Peyer's patch (tissue), 4 donors: Measurements from ENCODE around the gene MIF. TPM values are rescaled to one million over a fixed set of nuclear protein-coding genes. Genes with fewer than 3 reads are reported as not detected.

Experiments
- DNase-seq, 3 donors: peaks; one replicate each; pipeline ENCODE4 v3.0.0-alpha.2; 2017 to 2019
- H3K27ac ChIP-seq, 4 donors: fragments of 200-600 bp; sonication (generic); one replicate each; pipeline ENCODE4 v1.5.1; 2016 to 2019
- H3K27me3 ChIP-seq, 2 donors: fragments of 200-600 bp; sonication (generic); one replicate each; pipeline ENCODE4 v1.5.1; 2019
- H3K36me3 ChIP-seq, 3 donors: fragments of 200-600 bp; sonication (generic); one replicate each; pipeline ENCODE4 v1.5.1; 2016 to 2019
- H3K4me1 ChIP-seq, 4 donors: fragments of 200-600 bp; sonication (generic); one replicate each; pipeline ENCODE4 v1.5.1; 2016 to 2019
- H3K4me3 ChIP-seq, 4 donors: fragments of 200-600 bp; sonication (generic); 1 replicate in 3 of 4; 2 replicates in 1 of 4; pipeline ENCODE4 v1.5.1; 2016 to 2019; ENCODE audit warnings: mild to moderate bottlenecking in 1 of 4
- H3K9me3 ChIP-seq, 4 donors: fragments of 200-600 bp; sonication (generic); one replicate each; pipeline ENCODE4 v1.5.1; 2016 to 2019; ENCODE audit warnings: mild to moderate bottlenecking in 1 of 4
- POLR2A ChIP-seq, 2 donors: fragments of 450-650 bp; IDR thresholded peaks; one replicate each; pipeline ENCODE4 v1.5.1; 2017; ENCODE audit warnings: antibody characterized with exemption in 2 of 2, mild to moderate bottlenecking in 2 of 2, moderate library complexity in 2 of 2
- total RNA-seq, 4 donors: library from RNA; depleted of rRNA; stranded (reverse); fragments of >200 nt; gene quantifications; one replicate each; pipeline ENCODE4 v1.1.0, GENCODE V29; 2016
- TF ChIP-seq, protein P1 (sequence below), 6 experiments: fragments of 450-650 bp in 4 of 6; fragments of 200-600 bp in 2 of 6; sonication (generic) in 1 of 6; IDR thresholded peaks; one replicate each; pipeline ENCODE4 v1.5.1; 2017 to 2019; ENCODE audit warnings: antibody characterized with exemption in 6 of 6, mild to moderate bottlenecking in 3 of 6, moderate library complexity in 1 of 6

The MIF gene
- total RNA-seq, 4 donors from 2014 or later: 97.9 to 206 (median 151) TPM

DNA sequence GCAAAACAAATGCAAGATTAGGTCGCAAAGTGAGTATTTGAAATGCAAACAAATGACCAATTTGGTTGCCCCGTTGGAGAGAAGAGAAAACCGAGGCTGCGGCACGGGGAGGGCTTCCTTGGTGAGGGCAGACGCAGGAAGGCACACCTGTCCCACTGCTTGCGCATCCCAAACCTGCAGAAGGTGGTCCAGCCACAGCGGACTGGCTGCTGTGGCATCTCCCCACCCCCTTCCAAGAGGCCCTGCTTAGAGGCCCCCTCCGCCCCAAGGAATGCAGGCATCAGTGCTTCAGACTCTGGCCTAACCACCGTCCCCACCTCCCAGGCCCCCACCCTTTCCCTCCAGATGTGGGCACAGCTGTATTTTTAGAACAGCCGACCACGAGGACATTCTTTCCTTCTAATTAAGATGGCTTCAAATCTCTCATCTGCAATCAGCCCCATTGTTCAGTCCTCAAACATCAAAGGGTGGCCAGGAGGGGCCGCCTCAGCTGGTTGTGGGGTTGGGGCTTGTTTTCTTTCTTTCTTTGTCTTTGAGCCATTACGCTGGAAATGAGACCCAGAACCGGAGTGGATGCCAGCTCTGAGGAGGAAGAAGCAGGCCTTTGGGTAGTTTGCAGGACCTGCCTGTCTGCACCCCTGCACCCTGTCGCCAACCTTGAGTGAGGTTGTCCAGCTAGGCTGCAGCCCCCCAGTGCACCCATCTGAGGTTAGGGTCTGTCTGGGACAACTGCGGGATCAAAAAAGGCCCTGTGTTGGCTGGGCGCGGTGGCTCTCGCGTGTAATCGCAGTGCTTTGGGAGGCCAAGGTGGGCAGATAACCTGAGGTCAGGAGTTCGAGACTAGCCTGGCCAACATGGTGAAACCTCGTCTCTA, 46.0 kb upstream of the MIF start:
- Histone ChIP-seq H3K27me3 (no peaks in the 10 kb centered on the region), H3K4me3 (no peak overlapping the region), H3K36me3 (no peaks in the 10 kb centered on the region), H3K27ac (peak overlapping the region in 1 of 4 donors; percentile 79), H3K4me1 (peaks cover 2 to 46% (median 27%) of the 10 kb centered on the region in 4 donors), H3K9me3 (no peaks in the 10 kb centered on the region)
- DNase-seq: peak in 2 of 3 donors; percentile 64 to 68
- TF ChIP-seq, protein P1, sequence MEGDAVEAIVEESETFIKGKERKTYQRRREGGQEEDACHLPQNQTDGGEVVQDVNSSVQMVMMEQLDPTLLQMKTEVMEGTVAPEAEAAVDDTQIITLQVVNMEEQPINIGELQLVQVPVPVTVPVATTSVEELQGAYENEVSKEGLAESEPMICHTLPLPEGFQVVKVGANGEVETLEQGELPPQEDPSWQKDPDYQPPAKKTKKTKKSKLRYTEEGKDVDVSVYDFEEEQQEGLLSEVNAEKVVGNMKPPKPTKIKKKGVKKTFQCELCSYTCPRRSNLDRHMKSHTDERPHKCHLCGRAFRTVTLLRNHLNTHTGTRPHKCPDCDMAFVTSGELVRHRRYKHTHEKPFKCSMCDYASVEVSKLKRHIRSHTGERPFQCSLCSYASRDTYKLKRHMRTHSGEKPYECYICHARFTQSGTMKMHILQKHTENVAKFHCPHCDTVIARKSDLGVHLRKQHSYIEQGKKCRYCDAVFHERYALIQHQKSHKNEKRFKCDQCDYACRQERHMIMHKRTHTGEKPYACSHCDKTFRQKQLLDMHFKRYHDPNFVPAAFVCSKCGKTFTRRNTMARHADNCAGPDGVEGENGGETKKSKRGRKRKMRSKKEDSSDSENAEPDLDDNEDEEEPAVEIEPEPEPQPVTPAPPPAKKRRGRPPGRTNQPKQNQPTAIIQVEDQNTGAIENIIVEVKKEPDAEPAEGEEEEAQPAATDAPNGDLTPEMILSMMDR (IDR thresholded peaks at IDR 0.05): no peak
- no peak for TF ChIP-seq POLR2A (IDR thresholded peaks at IDR 0.05)

DNA sequence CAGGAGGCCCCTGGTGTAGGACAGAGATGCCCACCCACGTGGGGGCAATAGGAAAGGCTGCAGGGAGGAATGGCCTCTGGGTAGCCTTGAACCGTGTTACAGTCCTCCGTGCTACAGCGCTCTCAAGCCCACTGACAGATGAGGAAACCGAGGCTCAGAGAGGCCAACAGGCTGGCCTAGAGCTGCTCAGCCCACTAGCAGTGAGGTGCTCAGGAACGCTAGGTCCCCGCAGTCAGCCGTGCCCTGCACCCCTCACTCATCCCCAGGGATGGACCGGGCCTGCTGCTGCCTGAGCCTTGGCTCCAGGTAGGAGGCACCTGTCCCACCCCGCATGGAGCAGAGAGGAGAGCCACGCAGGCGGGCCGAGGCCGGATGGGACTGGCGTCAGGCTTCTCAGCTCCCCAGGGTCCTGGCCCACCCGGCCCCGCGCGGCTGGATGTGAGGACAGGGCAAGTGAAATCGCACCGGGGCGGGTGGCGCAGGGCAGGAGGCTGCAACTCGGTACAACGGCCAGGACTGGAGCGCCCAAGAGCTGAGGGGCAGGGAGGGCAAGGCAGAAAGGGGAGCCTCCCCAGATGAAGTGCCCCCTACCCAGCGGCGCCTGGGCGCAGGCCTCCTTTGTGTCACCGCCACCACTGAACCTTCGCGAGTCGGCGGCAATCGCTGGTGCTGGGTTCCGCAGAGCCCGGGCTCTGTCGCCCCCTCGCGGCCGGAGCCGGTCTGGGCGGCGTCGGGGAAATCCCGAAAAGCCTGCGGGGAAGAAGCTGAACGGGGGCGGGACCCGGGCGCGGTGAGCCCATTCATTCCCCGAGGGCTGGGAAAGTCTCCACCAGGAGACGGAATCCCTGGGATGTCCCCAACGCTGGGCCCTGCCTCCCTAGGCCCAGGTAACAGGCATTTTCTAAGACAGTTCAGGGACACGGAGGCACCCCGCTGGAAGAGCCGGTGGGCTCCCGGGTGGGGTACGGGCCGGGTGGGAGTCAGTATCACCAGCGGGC, 44.9 kb upstream of the MIF start:
- Histone ChIP-seq H3K4me1 (peaks cover 2 to 36% (median 25%) of the 10 kb centered on the region in 4 donors), H3K27me3 (no peaks in the 10 kb centered on the region), H3K27ac (peak overlapping the region in 1 of 4 donors; percentile 79), H3K4me3 (peak overlapping the region in 1 of 4 donors; percentile 7), H3K36me3 (no peaks in the 10 kb centered on the region), H3K9me3 (no peaks in the 10 kb centered on the region)
- TF ChIP-seq POLR2A (IDR thresholded peaks at IDR 0.05): no peak
- TF ChIP-seq, protein P1 (IDR thresholded peaks at IDR 0.05): peak; percentile 95 to 98 (median 97)
- peak; percentile 81 to 93 (median 88) for DNase-seq

DNA sequence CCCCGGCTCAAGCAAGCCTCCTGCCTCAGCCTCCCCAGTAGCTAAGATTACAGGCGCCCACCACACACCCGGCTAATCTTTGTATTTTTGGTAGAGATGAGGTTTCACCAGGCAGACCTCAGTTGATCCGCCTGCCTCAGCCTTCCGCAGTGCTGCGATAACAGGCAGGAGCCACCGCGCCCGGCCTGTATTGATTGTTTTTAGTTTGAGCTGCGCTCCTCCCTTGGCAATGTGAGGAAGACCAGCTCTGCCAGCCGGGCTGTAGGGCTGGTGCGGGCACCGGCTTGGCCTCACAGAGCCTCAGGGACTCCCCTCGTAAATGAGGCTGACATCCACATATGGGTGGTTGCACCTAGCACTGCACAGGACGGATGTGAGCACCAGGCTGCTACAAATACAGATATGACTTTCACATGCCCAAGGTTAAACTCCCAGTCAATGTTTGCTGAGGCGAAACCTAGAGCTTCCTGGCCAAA, 44.0 kb upstream of the MIF start:
- DNase-seq: peak in 1 of 3 donors; percentile 41
- H3K9me3 ChIP-seq: no peaks in the 10 kb centered on the region
- no peak for TF ChIP-seq POLR2A (IDR thresholded peaks at IDR 0.05)
- TF ChIP-seq, protein P1 (IDR thresholded peaks at IDR 0.05): no peak
- H3K4me1 ChIP-seq: peaks cover 0 to 30% (median 23%) of the 10 kb centered on the region in 4 donors
- no peak overlapping the region for H3K27ac ChIP-seq
- no peak overlapping the region for H3K4me3 ChIP-seq
- no peaks in the 10 kb centered on the region for H3K36me3 ChIP-seq
- H3K27me3 ChIP-seq: no peaks in the 10 kb centered on the region

DNA sequence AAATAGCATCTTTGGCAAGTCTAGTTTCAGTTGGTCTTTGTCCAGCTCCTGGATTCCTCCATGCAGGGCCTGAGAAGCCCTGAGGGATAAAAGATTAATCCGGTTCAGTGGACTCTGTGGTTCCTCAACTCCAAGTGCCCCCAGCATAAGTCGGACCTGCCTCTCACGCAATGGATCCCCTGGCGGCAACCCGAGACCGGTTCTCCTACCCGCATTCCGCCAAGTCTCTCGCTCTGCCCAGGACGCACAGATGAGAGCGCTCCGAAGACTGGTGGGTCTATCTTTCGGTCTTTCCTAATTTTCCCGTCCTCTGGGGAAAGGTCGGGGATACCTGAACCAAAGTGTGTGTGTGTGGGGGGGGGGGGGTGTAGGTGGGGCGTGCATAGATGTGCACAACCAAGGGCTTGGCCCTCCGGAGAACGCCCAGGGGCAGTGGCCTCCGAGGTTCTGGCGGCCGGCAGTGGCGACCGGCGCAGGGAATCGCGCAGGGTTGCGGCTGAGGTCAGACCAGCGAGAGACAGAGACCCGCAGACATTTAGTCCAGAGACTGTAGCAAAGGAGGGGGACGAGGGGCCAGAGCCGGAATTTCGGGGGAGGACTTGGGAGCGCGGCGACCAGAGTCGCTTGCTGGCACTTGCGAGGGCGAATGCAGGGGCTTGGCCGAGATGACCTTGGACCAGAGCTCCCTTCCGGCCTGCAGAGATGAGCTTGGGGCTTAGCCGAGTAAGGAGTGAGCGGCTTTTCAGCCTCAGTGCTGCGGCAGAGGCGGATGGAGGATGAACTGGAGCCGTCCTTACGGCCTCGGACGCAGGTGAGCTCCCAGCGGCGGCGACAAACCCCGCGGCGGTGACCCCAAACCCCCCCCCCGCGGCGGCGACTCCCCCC, 37.2 kb upstream of the MIF start:
- peak overlapping the region; percentile 40 to 75 (median 68) for H3K4me3 ChIP-seq
- no peaks in the 10 kb centered on the region for H3K27me3 ChIP-seq
- H3K27ac ChIP-seq: peak overlapping the region; percentile 88 to 98 (median 92)
- H3K4me1 ChIP-seq: peaks cover 0 to 8% (median 2%) of the 10 kb centered on the region in 4 donors
- no peaks in the 10 kb centered on the region for H3K9me3 ChIP-seq
- no peaks in the 10 kb centered on the region for H3K36me3 ChIP-seq
- no peak for TF ChIP-seq POLR2A (IDR thresholded peaks at IDR 0.05)
- TF ChIP-seq, protein P1 (IDR thresholded peaks at IDR 0.05): peak in 2 of 6 experiments; percentile 3 to 11
- DNase-seq: peak; percentile 52 to 67 (median 66)
